Panc1 (cell line): ENCODE measurements around the gene DDI2.

Source experiments
- TCF7L2 ChIP-seq: IDR thresholded peaks from 2 replicates; pipeline ENCODE4 v1.6.1; 2011; ENCODE audit warnings: mild to moderate bottlenecking, low read depth, low read length, inconsistent platforms
- TF ChIP-seq, protein P1 (sequence below): fragments of 450-650 bp; IDR thresholded peaks from 2 replicates; pipeline ENCODE4 v1.5.1; 2017; ENCODE audit warnings: mild to moderate bottlenecking

DNA sequence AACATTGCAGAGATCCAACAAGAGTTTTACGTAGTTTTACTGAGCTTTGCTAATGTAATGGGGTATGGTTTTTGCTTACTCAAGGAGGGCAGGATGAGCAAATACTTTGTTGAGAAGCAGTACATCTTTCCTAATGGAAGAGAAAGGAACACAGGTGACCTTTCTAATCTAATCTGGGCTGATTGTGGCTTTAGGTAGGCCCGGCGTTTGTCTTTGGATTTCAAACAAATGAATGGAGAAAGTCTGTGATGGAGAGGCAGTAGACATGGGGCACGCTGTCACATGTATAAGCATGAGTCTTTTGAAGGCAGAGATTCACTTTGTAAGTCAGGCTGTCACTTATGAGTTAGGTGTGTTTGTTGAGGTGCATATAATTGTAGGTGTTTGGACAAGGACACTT is 68.6 kb downstream of the DDI2 start:
- TF ChIP-seq, protein P1, sequence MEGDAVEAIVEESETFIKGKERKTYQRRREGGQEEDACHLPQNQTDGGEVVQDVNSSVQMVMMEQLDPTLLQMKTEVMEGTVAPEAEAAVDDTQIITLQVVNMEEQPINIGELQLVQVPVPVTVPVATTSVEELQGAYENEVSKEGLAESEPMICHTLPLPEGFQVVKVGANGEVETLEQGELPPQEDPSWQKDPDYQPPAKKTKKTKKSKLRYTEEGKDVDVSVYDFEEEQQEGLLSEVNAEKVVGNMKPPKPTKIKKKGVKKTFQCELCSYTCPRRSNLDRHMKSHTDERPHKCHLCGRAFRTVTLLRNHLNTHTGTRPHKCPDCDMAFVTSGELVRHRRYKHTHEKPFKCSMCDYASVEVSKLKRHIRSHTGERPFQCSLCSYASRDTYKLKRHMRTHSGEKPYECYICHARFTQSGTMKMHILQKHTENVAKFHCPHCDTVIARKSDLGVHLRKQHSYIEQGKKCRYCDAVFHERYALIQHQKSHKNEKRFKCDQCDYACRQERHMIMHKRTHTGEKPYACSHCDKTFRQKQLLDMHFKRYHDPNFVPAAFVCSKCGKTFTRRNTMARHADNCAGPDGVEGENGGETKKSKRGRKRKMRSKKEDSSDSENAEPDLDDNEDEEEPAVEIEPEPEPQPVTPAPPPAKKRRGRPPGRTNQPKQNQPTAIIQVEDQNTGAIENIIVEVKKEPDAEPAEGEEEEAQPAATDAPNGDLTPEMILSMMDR: no peak
- TF ChIP-seq TCF7L2: no peak
